Effector memory CD4-positive, alpha-beta T cell (primary cell): ENCODE measurements around the gene ENOX1.

ENCODE experiments used
- DNase-seq, 3 donors: peaks; one replicate each; pipeline ENCODE4 v3.0.0-alpha.2; 2020
- H3K27ac ChIP-seq: 2 replicates; pipeline ENCODE4 v1.7.0; 2013; ENCODE audit warnings: mild to moderate bottlenecking, low read length, moderate library complexity; ENCODE audit not compliant: insufficient read depth, poor library complexity, severe bottlenecking
- H3K27me3 ChIP-seq: replicated peaks from 2 replicates; pipeline ENCODE4 v1.7.0; 2013; ENCODE audit warnings: mild to moderate bottlenecking, low read length; ENCODE audit not compliant: insufficient read depth, control insufficient read depth, poor library complexity, severe bottlenecking
- H3K36me3 ChIP-seq: 2 replicates; pipeline ENCODE4 v1.7.0; 2013; ENCODE audit warnings: mild to moderate bottlenecking, low read length, moderate library complexity; ENCODE audit not compliant: control insufficient read depth, insufficient read depth
- H3K4me1 ChIP-seq: 2 replicates; pipeline ENCODE4 v1.7.0; 2013; ENCODE audit warnings: low read length, mild to moderate bottlenecking; ENCODE audit not compliant: control insufficient read depth, insufficient read depth, poor library complexity, severe bottlenecking
- H3K4me3 ChIP-seq: 2 replicates; pipeline ENCODE4 v1.7.0; 2013; ENCODE audit warnings: low read length, low read depth, mild to moderate bottlenecking; ENCODE audit not compliant: insufficient read depth, poor library complexity, severe bottlenecking
- H3K9me3 ChIP-seq: 2 replicates; pipeline ENCODE4 v1.7.0; 2013; ENCODE audit warnings: mild to moderate bottlenecking, low read length, moderate library complexity; ENCODE audit not compliant: control insufficient read depth

The ENOX1 gene

DNA sequence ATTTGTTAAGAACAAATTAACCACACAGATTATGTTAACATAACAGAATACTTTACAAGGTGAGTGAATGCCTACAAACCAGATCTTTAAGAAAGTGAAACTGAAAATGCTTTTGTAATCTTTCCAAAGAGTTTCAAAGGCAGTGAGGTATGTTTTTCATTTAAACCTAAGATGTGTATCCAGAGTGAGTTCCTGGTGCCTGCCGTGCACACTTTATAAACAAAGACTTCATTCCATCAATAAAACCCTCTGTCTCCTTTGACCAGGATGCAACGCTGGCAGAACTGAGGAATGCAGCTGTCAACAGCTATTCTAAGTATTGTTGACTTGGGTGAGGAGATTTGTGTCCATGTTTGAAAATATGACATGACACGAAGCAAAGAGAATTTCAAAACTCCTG is 418.8 kb downstream of the ENOX1 start:
- H3K27ac ChIP-seq: no peak overlapping the region
- peak overlapping the region; percentile 49 for H3K4me3 ChIP-seq
- H3K27me3 ChIP-seq: no peaks in the 10 kb centered on the region
- H3K9me3 ChIP-seq: no peaks in the 10 kb centered on the region
- DNase-seq: no peak
- H3K4me1 ChIP-seq: peaks cover 9% of the 10 kb centered on the region
- H3K36me3 ChIP-seq: no peaks in the 10 kb centered on the region

DNA sequence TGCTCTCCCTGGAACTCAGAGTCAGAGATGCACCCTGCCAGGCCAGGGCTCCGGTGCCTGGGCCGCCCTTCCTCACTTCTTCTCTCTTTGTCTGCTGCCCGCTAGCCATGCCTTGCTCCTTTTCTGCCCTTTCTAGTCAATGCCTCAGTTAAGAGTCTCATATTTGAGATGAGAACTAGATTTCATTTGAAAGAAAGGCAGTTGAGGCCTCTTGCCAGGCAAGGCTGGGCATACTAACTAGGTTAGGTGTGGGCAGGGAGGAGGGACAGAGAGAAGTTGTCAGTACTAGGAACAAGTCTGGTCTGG is 421.8 kb downstream of the ENOX1 start:
- no peaks in the 10 kb centered on the region for H3K27me3 ChIP-seq
- H3K27ac ChIP-seq: no peak overlapping the region
- H3K4me3 ChIP-seq: no peak overlapping the region
- peaks cover 6% of the 10 kb centered on the region for H3K4me1 ChIP-seq
- no peaks in the 10 kb centered on the region for H3K36me3 ChIP-seq
- no peak for DNase-seq
- no peaks in the 10 kb centered on the region for H3K9me3 ChIP-seq

GRCh38 chr13:43364210-43365038 is 422.3 kb downstream of the ENOX1 start:
- no peak overlapping the region for H3K4me3 ChIP-seq
- H3K27ac ChIP-seq: no peak overlapping the region
- H3K36me3 ChIP-seq: no peaks in the 10 kb centered on the region
- H3K27me3 ChIP-seq: no peaks in the 10 kb centered on the region
- no peak for DNase-seq
- H3K9me3 ChIP-seq: no peaks in the 10 kb centered on the region
- H3K4me1 ChIP-seq: peaks cover 6% of the 10 kb centered on the region

- Histone ChIP-seq H3K9me3 (no peaks in the 10 kb centered on the region), H3K4me1 (peaks cover 2% of the 10 kb centered on the region), H3K27me3 (no peaks in the 10 kb centered on the region), H3K36me3 (no peaks in the 10 kb centered on the region), H3K4me3 (no peak overlapping the region), H3K27ac (no peak overlapping the region)
- DNase-seq: no peak
Observed at GRCh38 chr13:43363156-43363953, 423.4 kb downstream of the ENOX1 start.

DNA sequence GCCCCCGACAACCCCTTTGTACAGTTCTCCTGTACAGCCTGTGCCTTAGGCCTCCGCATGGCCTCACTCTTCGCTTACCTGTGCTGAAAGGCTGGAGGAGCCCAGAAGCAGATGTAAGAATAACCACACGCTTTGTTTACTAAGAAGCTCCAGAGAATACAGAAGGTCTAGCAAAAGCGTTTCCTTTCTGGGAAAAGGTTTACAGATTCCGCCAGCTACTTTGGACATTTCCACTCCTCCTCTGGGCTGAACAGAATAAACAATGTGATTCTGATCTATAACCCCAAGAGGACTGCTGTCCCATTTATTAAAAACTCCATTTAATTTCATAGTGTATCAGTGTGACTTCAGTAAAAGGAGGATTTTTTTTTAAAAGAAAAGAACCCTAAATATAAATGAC is 424.2 kb downstream of the ENOX1 start:
- DNase-seq: no peak
- no peaks in the 10 kb centered on the region for H3K36me3 ChIP-seq
- H3K27me3 ChIP-seq: no peaks in the 10 kb centered on the region
- no peaks in the 10 kb centered on the region for H3K4me1 ChIP-seq
- no peaks in the 10 kb centered on the region for H3K9me3 ChIP-seq
- H3K4me3 ChIP-seq: no peak overlapping the region
- H3K27ac ChIP-seq: no peak overlapping the region

- Histone ChIP-seq H3K27me3 (no peaks in the 10 kb centered on the region), H3K4me1 (no peaks in the 10 kb centered on the region), H3K9me3 (no peaks in the 10 kb centered on the region), H3K36me3 (no peaks in the 10 kb centered on the region), H3K4me3 (no peak overlapping the region), H3K27ac (no peak overlapping the region)
- no peak for DNase-seq
Observed at GRCh38 chr13:43360892-43361610, 425.7 kb downstream of the ENOX1 start.

- no peak overlapping the region for H3K4me3 ChIP-seq
- no peak for DNase-seq
- H3K27me3 ChIP-seq: no peaks in the 10 kb centered on the region
- H3K4me1 ChIP-seq: no peaks in the 10 kb centered on the region
- H3K9me3 ChIP-seq: no peaks in the 10 kb centered on the region
- H3K36me3 ChIP-seq: no peaks in the 10 kb centered on the region
- no peak overlapping the region for H3K27ac ChIP-seq
Observed at GRCh38 chr13:43360171-43360570, 426.6 kb downstream of the ENOX1 start.

DNA sequence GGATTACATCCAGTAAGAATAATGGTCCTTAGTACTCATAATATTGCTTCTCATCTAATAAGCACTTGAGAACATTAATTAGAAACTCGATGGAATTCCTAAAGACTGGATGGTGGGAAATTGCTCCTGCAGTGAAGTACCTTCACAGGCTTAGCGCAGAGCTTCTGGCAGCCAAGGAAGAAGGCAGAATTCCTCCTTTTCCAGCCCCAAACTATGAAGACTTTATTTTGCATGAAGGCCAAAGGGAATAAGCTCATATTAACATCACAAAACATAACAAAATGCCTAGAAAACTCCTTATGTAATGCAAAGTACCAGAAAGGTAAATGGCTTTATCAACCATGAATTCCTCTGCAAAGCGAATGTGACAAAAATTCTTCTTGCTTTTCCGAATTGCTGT is 427.2 kb downstream of the ENOX1 start:
- H3K27ac ChIP-seq: no peak overlapping the region
- no peaks in the 10 kb centered on the region for H3K4me1 ChIP-seq
- H3K27me3 ChIP-seq: no peaks in the 10 kb centered on the region
- H3K36me3 ChIP-seq: no peaks in the 10 kb centered on the region
- no peak overlapping the region for H3K4me3 ChIP-seq
- no peak for DNase-seq
- H3K9me3 ChIP-seq: no peaks in the 10 kb centered on the region

DNA sequence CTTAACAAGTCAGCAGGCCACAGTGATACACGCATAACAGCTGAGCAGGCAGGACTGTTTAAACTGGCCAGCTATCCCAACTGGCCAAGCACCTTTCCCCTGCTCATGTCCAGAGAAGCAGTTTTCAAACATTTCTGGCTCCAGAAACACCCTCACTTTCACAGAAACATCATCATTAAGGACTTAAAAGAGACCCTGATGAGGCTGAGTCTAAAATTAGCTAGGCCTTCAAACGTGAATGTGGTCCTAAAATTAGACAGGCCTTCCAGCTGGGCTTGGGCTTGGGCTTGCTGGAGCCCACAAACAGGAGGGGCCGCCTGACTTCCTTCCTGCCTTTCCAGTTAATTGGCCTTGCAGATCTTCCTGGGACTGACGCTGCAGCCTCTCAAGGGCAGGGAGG is 429.2 kb downstream of the ENOX1 start:
- Histone ChIP-seq H3K27ac (no peak overlapping the region), H3K27me3 (no peaks in the 10 kb centered on the region), H3K4me1 (no peaks in the 10 kb centered on the region), H3K36me3 (no peaks in the 10 kb centered on the region), H3K9me3 (no peaks in the 10 kb centered on the region), H3K4me3 (no peak overlapping the region)
- DNase-seq: no peak

- no peaks in the 10 kb centered on the region for H3K4me1 ChIP-seq
- no peaks in the 10 kb centered on the region for H3K27me3 ChIP-seq
- H3K36me3 ChIP-seq: no peaks in the 10 kb centered on the region
- no peak for DNase-seq
- H3K4me3 ChIP-seq: no peak overlapping the region
- H3K9me3 ChIP-seq: no peaks in the 10 kb centered on the region
- no peak overlapping the region for H3K27ac ChIP-seq
Observed at GRCh38 chr13:43356567-43356966, 430.2 kb downstream of the ENOX1 start.
